Tibial nerve (tissue), 4 donors: ENCODE measurements around the gene C10orf71.

Experiments used
- EP300 ChIP-seq, 2 donors: sonication (generic); formaldehyde crosslinking; IDR thresholded peaks; one replicate each; pipeline ENCODE4 v1.6.1; 2017; ENCODE audit warnings: antibody characterized with exemption in 2 of 2, mild to moderate bottlenecking in 1 of 2
- POLR2A ChIP-seq, 2 donors: fragments of 450-650 bp; IDR thresholded peaks; one replicate each; pipeline ENCODE4 v1.6.1; 2017; ENCODE audit warnings: antibody characterized with exemption in 2 of 2, mild to moderate bottlenecking in 2 of 2, moderate library complexity in 2 of 2
- TF ChIP-seq, protein P1 (sequence below), 5 experiments: fragments of 200-600 bp in 3 of 5; fragments of 450-650 bp in 2 of 5; sonication (generic) in 3 of 5; IDR thresholded peaks; one replicate each; pipeline ENCODE4 v1.5.1; 2016 to 2019; ENCODE audit warnings: antibody characterized with exemption in 5 of 5, mild to moderate bottlenecking in 3 of 5, moderate library complexity in 2 of 5

DNA sequence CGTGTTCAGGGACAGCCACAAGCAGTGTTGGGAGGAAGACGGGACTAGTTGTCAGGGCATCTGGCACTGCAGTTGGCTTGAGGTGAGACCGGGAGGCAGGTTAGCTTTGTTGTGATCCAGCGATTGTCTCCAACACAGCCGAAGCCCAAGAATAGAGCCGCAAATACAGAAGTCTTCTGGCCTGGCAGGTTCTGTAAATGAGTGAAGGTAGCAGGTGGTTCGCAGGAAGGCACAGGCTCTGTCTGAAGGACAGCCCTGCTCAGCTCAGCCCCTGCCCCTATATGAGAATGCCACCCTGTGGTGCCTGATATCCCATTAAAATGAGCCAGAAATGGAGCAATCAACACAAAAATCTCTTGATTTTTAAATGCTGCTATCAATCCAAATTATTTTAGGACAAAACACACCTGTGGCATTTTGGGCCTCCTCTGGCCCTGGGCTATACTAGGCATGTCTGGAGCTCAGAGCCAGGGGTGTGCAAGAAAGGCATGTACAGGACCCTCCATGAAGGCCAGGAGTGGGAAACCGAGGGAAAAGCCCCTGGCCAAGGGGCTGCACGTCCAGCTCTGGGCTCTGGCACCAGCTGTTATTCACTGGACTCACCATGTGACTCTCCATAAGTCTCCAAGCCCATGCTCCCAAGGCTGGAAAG is 11.2 kb upstream of the C10orf71 start:
- TF ChIP-seq, protein P1, sequence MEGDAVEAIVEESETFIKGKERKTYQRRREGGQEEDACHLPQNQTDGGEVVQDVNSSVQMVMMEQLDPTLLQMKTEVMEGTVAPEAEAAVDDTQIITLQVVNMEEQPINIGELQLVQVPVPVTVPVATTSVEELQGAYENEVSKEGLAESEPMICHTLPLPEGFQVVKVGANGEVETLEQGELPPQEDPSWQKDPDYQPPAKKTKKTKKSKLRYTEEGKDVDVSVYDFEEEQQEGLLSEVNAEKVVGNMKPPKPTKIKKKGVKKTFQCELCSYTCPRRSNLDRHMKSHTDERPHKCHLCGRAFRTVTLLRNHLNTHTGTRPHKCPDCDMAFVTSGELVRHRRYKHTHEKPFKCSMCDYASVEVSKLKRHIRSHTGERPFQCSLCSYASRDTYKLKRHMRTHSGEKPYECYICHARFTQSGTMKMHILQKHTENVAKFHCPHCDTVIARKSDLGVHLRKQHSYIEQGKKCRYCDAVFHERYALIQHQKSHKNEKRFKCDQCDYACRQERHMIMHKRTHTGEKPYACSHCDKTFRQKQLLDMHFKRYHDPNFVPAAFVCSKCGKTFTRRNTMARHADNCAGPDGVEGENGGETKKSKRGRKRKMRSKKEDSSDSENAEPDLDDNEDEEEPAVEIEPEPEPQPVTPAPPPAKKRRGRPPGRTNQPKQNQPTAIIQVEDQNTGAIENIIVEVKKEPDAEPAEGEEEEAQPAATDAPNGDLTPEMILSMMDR (IDR thresholded peaks at IDR 0.05): no peak
- no peak for TF ChIP-seq POLR2A (IDR thresholded peaks at IDR 0.05)
- no peak for TF ChIP-seq EP300 (IDR thresholded peaks at IDR 0.05)
